CD8-positive, alpha-beta memory T cell (primary cell): ENCODE results near the gene IPO13. TPM values are rescaled to one million over a fixed set of nuclear protein-coding genes. Genes with fewer than 3 reads are reported as not detected.

ENCODE experiments used
- CTCF ChIA-PET: fragments of 350-600 bp; sonication (Branson Sonifier 250); formaldehyde crosslinking; loops from one replicate; lab custom pipeline; 2021; ENCODE audit warnings: antibody characterized with exemption; lab: Charles Lee
- POLR2A ChIA-PET: fragments of 350-600 bp; sonication (Branson Sonifier 250); formaldehyde crosslinking; loops from one replicate; lab custom pipeline; 2021; ENCODE audit warnings: antibody characterized with exemption; lab: Charles Lee
- DNase-seq, 5 donors: peaks; one replicate each; pipeline versions ENCODE4 v3.0.0 to v3.0.0-alpha.2; 2020 to 2022; ENCODE audit warnings: mixed read lengths in 1 of 5
- H3K27ac ChIP-seq: one replicate; pipeline ENCODE4 v1.7.0; 2013; ENCODE audit warnings: low read depth, mild to moderate bottlenecking, low read length, moderate library complexity
- H3K27me3 ChIP-seq: 2 replicates; pipeline ENCODE4 v1.7.0; 2013; ENCODE audit warnings: low read length, mild to moderate bottlenecking; ENCODE audit not compliant: insufficient read depth, poor library complexity, severe bottlenecking
- H3K36me3 ChIP-seq: 2 replicates; pipeline ENCODE4 v1.7.0; 2013; ENCODE audit warnings: mild to moderate bottlenecking, low read length, moderate library complexity; ENCODE audit not compliant: insufficient read depth
- H3K4me1 ChIP-seq: 2 replicates; pipeline ENCODE4 v1.7.0; 2013; ENCODE audit warnings: mild to moderate bottlenecking, low read length, moderate library complexity; ENCODE audit not compliant: insufficient read depth
- H3K4me3 ChIP-seq: 2 replicates; pipeline ENCODE4 v1.7.0; 2013; ENCODE audit warnings: mild to moderate bottlenecking, low read length
- H3K9me3 ChIP-seq: 2 replicates; pipeline ENCODE4 v1.7.0; 2013; ENCODE audit warnings: mild to moderate bottlenecking, low read length
- H3K27ac Mint-ChIP-seq, 8 donors: one replicate each; pipeline ENCODE4 v1.8.0; 2020 to 2021; ENCODE audit warnings: mixed read lengths in 8 of 8, mild to moderate bottlenecking in 6 of 8, inconsistent platforms in 3 of 8, moderate library complexity in 3 of 8
- H3K27me3 Mint-ChIP-seq, 2 donors: one replicate each; pipeline ENCODE4 v1.8.0; 2020 to 2021; ENCODE audit warnings: mixed read lengths in 2 of 2, mild to moderate bottlenecking in 1 of 2, moderate library complexity in 1 of 2
- H3K36me3 Mint-ChIP-seq, 3 donors: one replicate each; pipeline ENCODE4 v1.8.0; 2020 to 2021; ENCODE audit warnings: mixed read lengths in 3 of 3, inconsistent platforms in 1 of 3, mild to moderate bottlenecking in 1 of 3
- H3K4me1 Mint-ChIP-seq, 3 donors: one replicate each; pipeline ENCODE4 v1.8.0; 2020 to 2021; ENCODE audit warnings: mixed read lengths in 3 of 3, inconsistent platforms in 1 of 3, mild to moderate bottlenecking in 1 of 3
- H3K4me3 Mint-ChIP-seq, 7 donors: one replicate each; pipeline ENCODE4 v1.8.0; 2020 to 2021; ENCODE audit warnings: mixed read lengths in 7 of 7, mild to moderate bottlenecking in 6 of 7, moderate library complexity in 4 of 7, inconsistent platforms in 2 of 7
- H3K9me3 Mint-ChIP-seq, 5 donors: one replicate each; pipeline ENCODE4 v1.8.0; 2020 to 2022; ENCODE audit warnings: mixed read lengths in 5 of 5, mild to moderate bottlenecking in 3 of 5, moderate library complexity in 2 of 5, inconsistent platforms in 1 of 5
- polyA plus RNA-seq: library from polyadenylated mRNA; unstranded; fragments of 300-500 nt; fragmentation: Illumina TruSeq; gene quantifications from one replicate; pipeline ENCODE4 v1.2.3, GENCODE V29; 2021
- total RNA-seq, 2 experiments: library from RNA; stranded (reverse); gene quantifications; one replicate each; pipeline ENCODE4 v1.2.3, GENCODE V29; 2021

Gene IPO13
- total and polyA plus RNA-seq, 3 experiments from 2014 or later: 16.0 to 32.1 (median 28.9) TPM

DNA sequence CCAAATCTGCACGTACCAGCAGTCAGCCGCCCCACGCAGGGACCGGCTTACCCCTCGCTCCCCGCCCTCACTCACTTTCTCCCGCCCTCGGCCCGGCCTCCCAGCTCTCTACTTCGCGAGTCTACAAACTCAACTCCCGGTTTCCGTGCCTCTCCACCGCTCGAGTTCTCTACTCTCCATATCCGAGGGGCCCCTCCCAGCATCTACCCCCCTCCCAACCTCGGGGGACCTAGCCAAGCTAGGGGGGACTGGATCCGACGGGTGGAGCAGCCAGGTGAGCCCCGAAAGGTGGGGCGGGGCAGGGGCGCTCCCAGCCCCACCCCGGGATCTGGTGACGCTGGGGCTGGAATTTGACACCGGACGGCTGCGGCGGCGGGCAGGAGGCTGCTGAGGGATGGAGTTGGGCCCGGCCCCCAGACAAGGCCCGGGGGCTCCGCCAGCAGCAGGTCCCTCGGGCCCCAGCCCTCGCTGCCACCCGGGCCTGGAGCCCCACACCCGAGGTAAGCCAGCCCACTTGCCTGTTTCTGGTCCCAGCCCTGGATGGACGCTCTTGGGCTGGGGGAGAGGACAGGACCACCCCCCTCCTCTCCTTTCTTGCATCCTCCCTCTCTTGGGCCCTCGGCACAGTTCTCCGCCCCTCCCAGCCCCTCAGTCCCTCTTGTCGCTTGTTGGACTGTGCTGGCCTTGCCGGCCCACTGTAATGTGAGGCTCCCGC lies 13.2 kb upstream of the IPO13 start, which contains the start of gene ARTN:
Gene ARTN, plus strand, starts transcription at position 416 of the 715 bp plus-strand sequence. CDS start 1,856 bp downstream, outside the sequence.
- POLR2A ChIA-PET: no interaction called here
- H3K36me3 ChIP-seq: no peaks in the 10 kb centered on the region
- Mint-ChIP-seq H3K36me3 (peaks cover 0 to 2% (median 0%) of the 10 kb centered on the region in 3 donors), H3K4me1 (peaks cover 6 to 21% (median 11%) of the 10 kb centered on the region in 3 donors), H3K4me3 (peak within 1 kb of the TSS in 1 of 7 donors; percentile 2), H3K9me3 (no peaks in the 10 kb centered on the region), H3K27me3 (peaks cover 23 to 29% of the 10 kb centered on the region in 2 donors), H3K27ac (peak within 1 kb of the TSS in 1 of 8 donors; percentile 33)
- DNase-seq: no peak
- no peak within 1 kb of the TSS for H3K4me3 ChIP-seq
- CTCF ChIA-PET: interaction anchor here (1.2 to 4.4 kb wide), 11 partner anchors 10 to 406 kb away, joined by 4 to 46 read pairs (median 6); partner anchors contain the start of genes IPO13 and PTPRF
- no peak within 1 kb of the TSS for H3K27ac ChIP-seq
- H3K4me1 ChIP-seq: no peaks in the 10 kb centered on the region
- H3K9me3 ChIP-seq: no peaks in the 10 kb centered on the region
- peaks cover 21% of the 10 kb centered on the region for H3K27me3 ChIP-seq

DNA sequence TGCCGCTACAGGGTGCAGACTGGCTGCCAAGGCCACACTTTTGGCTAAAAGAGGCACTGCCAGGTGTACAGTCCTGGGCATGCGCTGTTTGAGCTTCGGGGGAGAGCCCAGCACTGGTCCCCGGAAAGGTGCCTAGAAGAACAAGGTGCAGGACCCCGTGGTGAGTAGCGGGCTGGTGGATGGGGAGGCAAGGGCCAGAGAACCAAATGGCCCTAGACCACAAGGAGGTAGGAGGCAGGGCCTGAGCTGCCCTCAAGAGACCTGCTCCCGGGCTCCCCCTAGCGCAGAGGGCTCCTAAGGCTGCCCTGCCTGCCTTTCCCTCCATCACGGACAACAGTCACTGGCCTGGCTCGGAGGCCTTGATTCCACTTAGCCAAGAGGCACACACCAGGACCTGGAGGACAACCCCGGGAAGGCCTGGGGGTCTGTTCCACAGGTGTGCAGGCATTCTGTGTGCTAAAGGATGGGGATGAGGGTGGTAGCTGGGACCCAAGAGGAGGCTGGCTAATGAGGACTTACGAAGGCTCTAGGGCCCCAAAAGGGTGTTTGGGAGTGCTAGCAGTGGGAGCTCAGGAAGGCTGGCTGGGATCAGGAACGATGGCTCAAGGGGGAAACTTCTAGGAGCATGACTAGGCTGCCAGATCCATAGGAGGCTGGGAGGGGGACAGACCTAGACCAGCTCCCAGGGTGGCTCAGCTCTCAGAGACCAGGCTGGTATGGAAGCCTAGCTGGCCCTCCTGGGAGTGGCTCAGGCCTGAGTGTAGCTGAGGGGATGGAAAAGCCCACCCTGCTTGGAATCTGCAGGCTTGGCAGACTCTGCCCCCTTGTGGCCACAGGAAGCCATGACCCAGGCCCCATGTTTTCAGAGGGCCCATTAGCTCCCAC lies 12.4 kb upstream of the IPO13 start:
- Mint-ChIP-seq H3K4me3 (peak overlapping the region in 1 of 7 donors; percentile 8), H3K27ac (peak overlapping the region in 1 of 8 donors; percentile 33), H3K9me3 (no peaks in the 10 kb centered on the region), H3K36me3 (peaks cover 0 to 2% (median 0%) of the 10 kb centered on the region in 3 donors), H3K27me3 (peaks cover 23 to 29% of the 10 kb centered on the region in 2 donors), H3K4me1 (peaks cover 6 to 21% (median 11%) of the 10 kb centered on the region in 3 donors)
- Histone ChIP-seq H3K4me3 (no peak overlapping the region), H3K27me3 (peaks cover 21% of the 10 kb centered on the region), H3K9me3 (no peaks in the 10 kb centered on the region), H3K4me1 (no peaks in the 10 kb centered on the region), H3K27ac (no peak overlapping the region), H3K36me3 (no peaks in the 10 kb centered on the region)
- POLR2A ChIA-PET: no interaction called here
- CTCF ChIA-PET: interaction anchor here (0.7 to 4.4 kb wide), 28 partner anchors 8 to 414 kb away, joined by 3 to 46 read pairs (median 4); partner anchors contain the start of genes DPH2, IPO13, KDM4A and PTPRF
- DNase-seq: peak; percentile 26 to 63 (median 38)

DNA sequence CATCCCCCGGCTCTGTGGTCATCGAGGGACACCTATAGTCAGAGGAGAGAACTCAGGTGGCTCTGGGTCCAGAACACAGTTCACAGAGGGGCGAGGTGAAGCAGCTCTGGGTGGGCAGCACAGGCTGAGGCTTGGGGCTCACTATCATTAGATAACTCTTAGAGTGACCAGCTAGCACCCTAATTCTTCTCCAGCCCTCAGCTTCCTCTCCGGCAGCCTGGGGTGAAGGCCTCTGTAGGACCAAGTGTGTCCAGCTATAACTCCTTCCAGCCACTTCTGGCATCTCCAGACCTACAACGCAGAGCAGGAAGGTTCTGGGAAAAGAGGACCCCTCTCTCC lies 11.8 kb upstream of the IPO13 start:
- H3K36me3 Mint-ChIP-seq: peaks cover 0 to 2% (median 2%) of the 10 kb centered on the region in 3 donors
- peaks cover 6 to 21% (median 13%) of the 10 kb centered on the region in 3 donors for H3K4me1 Mint-ChIP-seq
- no peaks in the 10 kb centered on the region for H3K9me3 ChIP-seq
- H3K27ac ChIP-seq: no peak overlapping the region
- no peak for DNase-seq
- peaks cover 25 to 29% of the 10 kb centered on the region in 2 donors for H3K27me3 Mint-ChIP-seq
- no peak overlapping the region for H3K27ac Mint-ChIP-seq
- POLR2A ChIA-PET: no interaction called here
- H3K4me3 ChIP-seq: no peak overlapping the region
- H3K4me3 Mint-ChIP-seq: peak overlapping the region in 1 of 7 donors; percentile 8
- CTCF ChIA-PET: interaction anchor here (0.7 to 4.4 kb wide), 27 partner anchors 8 to 414 kb away, joined by 3 to 46 read pairs (median 5); partner anchors contain the start of genes DPH2, IPO13, KDM4A and PTPRF
- H3K27me3 ChIP-seq: peaks cover 21% of the 10 kb centered on the region
- H3K4me1 ChIP-seq: no peaks in the 10 kb centered on the region
- no peaks in the 10 kb centered on the region for H3K9me3 Mint-ChIP-seq
- H3K36me3 ChIP-seq: no peaks in the 10 kb centered on the region

DNA sequence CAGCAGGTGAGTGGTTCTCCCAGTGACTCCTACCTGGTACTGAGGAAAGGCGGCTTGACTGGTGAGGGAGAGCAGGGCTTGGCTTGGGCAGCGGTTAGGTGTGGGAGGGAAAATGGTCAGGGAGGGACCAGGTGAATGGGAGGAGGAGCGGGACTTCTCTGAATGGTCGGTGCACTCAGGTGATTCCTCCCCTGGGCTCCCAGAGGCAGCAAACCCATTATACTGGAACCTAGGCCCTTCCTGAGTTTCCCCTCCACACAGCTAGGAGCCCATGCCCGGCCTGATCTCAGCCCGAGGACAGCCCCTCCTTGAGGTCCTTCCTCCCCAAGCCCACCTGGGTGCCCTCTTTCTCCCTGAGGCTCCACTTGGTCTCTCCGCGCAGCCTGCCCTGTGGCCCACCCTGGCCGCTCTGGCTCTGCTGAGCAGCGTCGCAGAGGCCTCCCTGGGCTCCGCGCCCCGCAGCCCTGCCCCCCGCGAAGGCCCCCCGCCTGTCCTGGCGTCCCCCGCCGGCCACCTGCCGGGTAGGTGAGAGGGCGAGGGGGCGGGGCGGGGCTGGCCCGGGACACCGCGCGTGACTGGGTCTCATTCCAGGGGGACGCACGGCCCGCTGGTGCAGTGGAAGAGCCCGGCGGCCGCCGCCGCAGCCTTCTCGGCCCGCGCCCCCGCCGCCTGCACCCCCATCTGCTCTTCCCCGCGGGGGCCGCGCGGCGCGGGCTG lies 10.9 kb upstream of the IPO13 start:
- CTCF ChIA-PET: interaction anchor here (1.1 to 4.4 kb wide), 13 partner anchors 10 to 415 kb away, joined by 3 to 46 read pairs (median 5); partner anchors contain the start of genes DPH2, IPO13 and PTPRF
- H3K9me3 ChIP-seq: no peaks in the 10 kb centered on the region
- Mint-ChIP-seq H3K27me3 (peaks cover 25 to 29% of the 10 kb centered on the region in 2 donors), H3K9me3 (no peaks in the 10 kb centered on the region), H3K36me3 (peaks cover 0 to 2% (median 2%) of the 10 kb centered on the region in 3 donors), H3K27ac (no peak overlapping the region), H3K4me1 (peaks cover 6 to 21% (median 13%) of the 10 kb centered on the region in 3 donors), H3K4me3 (peak overlapping the region in 3 of 7 donors; percentile 2 to 48 (median 19))
- H3K27ac ChIP-seq: no peak overlapping the region
- POLR2A ChIA-PET: no interaction called here
- no peak for DNase-seq
- H3K27me3 ChIP-seq: peaks cover 21% of the 10 kb centered on the region
- no peaks in the 10 kb centered on the region for H3K4me1 ChIP-seq
- H3K36me3 ChIP-seq: no peaks in the 10 kb centered on the region
- H3K4me3 ChIP-seq: no peak overlapping the region

DNA sequence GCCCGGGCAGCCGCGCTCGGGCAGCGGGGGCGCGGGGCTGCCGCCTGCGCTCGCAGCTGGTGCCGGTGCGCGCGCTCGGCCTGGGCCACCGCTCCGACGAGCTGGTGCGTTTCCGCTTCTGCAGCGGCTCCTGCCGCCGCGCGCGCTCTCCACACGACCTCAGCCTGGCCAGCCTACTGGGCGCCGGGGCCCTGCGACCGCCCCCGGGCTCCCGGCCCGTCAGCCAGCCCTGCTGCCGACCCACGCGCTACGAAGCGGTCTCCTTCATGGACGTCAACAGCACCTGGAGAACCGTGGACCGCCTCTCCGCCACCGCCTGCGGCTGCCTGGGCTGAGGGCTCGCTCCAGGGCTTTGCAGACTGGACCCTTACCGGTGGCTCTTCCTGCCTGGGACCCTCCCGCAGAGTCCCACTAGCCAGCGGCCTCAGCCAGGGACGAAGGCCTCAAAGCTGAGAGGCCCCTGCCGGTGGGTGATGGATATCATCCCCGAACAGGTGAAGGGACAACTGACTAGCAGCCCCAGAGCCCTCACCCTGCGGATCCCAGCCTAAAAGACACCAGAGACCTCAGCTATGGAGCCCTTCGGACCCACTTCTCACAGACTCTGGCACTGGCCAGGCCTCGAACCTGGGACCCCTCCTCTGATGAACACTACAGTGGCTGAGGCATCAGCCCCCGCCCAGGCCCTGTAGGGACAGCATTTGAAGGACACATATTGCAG lies 10.2 kb upstream of the IPO13 start:
- H3K9me3 Mint-ChIP-seq: no peaks in the 10 kb centered on the region
- peaks cover 6 to 21% (median 13%) of the 10 kb centered on the region in 3 donors for H3K4me1 Mint-ChIP-seq
- no peak overlapping the region for H3K27ac ChIP-seq
- H3K4me3 ChIP-seq: no peak overlapping the region
- peaks cover 25 to 29% of the 10 kb centered on the region in 2 donors for H3K27me3 Mint-ChIP-seq
- H3K36me3 ChIP-seq: no peaks in the 10 kb centered on the region
- H3K4me1 ChIP-seq: no peaks in the 10 kb centered on the region
- peak overlapping the region in 1 of 8 donors; percentile 29 for H3K27ac Mint-ChIP-seq
- H3K4me3 Mint-ChIP-seq: peak overlapping the region in 2 of 7 donors; percentile 8 to 57
- H3K27me3 ChIP-seq: peaks cover 21% of the 10 kb centered on the region
- DNase-seq: no peak
- ChIA-PET POLR2A (no interaction called here), CTCF (interaction anchor here (3.3 to 4.4 kb wide), 2 partner anchors 10 to 171 kb away, joined by 45 to 46 read pairs; partner anchors contain the start of gene IPO13)
- no peaks in the 10 kb centered on the region for H3K9me3 ChIP-seq
- H3K36me3 Mint-ChIP-seq: peaks cover 0 to 2% (median 2%) of the 10 kb centered on the region in 3 donors

DNA sequence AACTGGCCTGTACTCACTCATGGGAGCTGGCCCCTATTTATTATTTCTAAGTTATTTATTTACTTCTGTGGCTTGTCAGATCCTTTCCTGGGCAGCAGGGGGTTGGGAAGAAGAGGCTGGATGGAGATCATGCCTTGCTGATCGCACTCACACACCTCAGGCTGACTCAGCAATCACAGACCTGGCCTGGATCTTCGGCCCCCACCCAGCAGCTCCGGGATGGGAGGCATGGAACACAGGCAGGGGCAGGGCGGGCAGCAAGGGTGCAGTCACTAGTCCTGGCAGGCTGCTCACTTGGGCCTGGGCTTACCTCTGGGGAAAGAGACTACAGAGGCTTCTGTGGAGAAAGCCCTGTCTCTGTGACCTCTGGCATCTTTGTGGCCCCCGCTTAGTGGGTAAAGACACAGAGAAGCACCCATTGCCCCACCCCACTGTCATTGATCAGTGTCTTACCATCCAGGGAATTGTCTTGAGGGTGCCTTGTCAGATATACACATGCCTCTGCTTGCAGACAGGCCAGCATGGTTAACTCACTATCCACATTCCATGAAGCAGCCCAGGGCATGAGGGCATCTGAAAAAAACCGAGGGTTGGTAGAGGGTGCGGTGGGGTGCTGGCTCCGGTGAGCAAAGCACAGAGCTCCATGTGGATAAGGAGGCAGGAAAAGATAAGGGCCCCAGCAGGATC lies 9.4 kb upstream of the IPO13 start:
- Mint-ChIP-seq H3K27ac (peak overlapping the region in 1 of 8 donors; percentile 29), H3K27me3 (peaks cover 25 to 29% of the 10 kb centered on the region in 2 donors), H3K36me3 (peaks cover 0 to 5% (median 2%) of the 10 kb centered on the region in 3 donors), H3K4me3 (peak overlapping the region in 1 of 7 donors; percentile 24), H3K4me1 (peaks cover 6 to 21% (median 13%) of the 10 kb centered on the region in 3 donors), H3K9me3 (no peaks in the 10 kb centered on the region)
- Histone ChIP-seq H3K4me3 (no peak overlapping the region), H3K36me3 (no peaks in the 10 kb centered on the region), H3K27me3 (peaks cover 21% of the 10 kb centered on the region), H3K27ac (no peak overlapping the region), H3K4me1 (no peaks in the 10 kb centered on the region), H3K9me3 (no peaks in the 10 kb centered on the region)
- CTCF ChIA-PET: no interaction called here
- POLR2A ChIA-PET: no interaction called here
- DNase-seq: no peak
